HG02870 (cell line): ENCODE results near the gene LMOD3.

ENCODE experiments used
- ATAC-seq: cut with Tn5 transposase; IDR thresholded peaks from one replicate; pipeline ENCODE4 v1.9.1; 2021; ENCODE audit warnings: mild to moderate bottlenecking, moderate library complexity; ENCODE audit not compliant: unreplicated experiment

The LMOD3 gene

GRCh38 chr3:69122403-69122802, at the start of gene LMOD3:
Gene LMOD3 (minus strand): TSS chr3:69122595. CDS start chr3:69122386, 209 bp downstream.
- no peak for ATAC-seq

GRCh38 chr3:69172058-69172457, 49.7 kb upstream of the LMOD3 start:
- ATAC-seq, result no peak

GRCh38 chr3:69166446-69166845, 44.1 kb upstream of the LMOD3 start:
- ATAC-seq, result no peak

- ATAC-seq, result no peak
Measured at GRCh38 chr3:69165744-69166143, 43.3 kb upstream of the LMOD3 start.

GRCh38 chr3:69164296-69164695, 41.9 kb upstream of the LMOD3 start:
- no peak for ATAC-seq

- ATAC-seq, result no peak
Measured at GRCh38 chr3:69162308-69162980, 40.0 kb upstream of the LMOD3 start.

- ATAC-seq, result no peak
Measured at GRCh38 chr3:69161587-69162307, 39.4 kb upstream of the LMOD3 start.

- no peak for ATAC-seq
Measured at GRCh38 chr3:69160525-69160924, 38.1 kb upstream of the LMOD3 start.

GRCh38 chr3:69160107-69160506, 37.7 kb upstream of the LMOD3 start:
- ATAC-seq, result no peak

GRCh38 chr3:69149586-69149985, 27.2 kb upstream of the LMOD3 start:
- ATAC-seq, result no peak

GRCh38 chr3:69145688-69146087, 23.3 kb upstream of the LMOD3 start:
- no peak for ATAC-seq

- ATAC-seq, result no peak
Measured at GRCh38 chr3:69144631-69145245, 22.3 kb upstream of the LMOD3 start.

GRCh38 chr3:69143612-69144011, 21.2 kb upstream of the LMOD3 start:
- ATAC-seq, result no peak

GRCh38 chr3:69142797-69143454, 20.5 kb upstream of the LMOD3 start:
- ATAC-seq, result no peak

GRCh38 chr3:69142090-69142489, 19.7 kb upstream of the LMOD3 start:
- no peak for ATAC-seq

GRCh38 chr3:69141313-69141712, 18.9 kb upstream of the LMOD3 start:
- ATAC-seq, result no peak

GRCh38 chr3:69137412-69137811, 15.0 kb upstream of the LMOD3 start:
- no peak for ATAC-seq

- ATAC-seq, result no peak
Measured at GRCh38 chr3:69137005-69137404, 14.6 kb upstream of the LMOD3 start.

- ATAC-seq, result peak; percentile 99
Measured at GRCh38 chr3:69130689-69131088, 8.3 kb upstream of the LMOD3 start.

- no peak for ATAC-seq
Measured at GRCh38 chr3:69129531-69129930, 7.1 kb upstream of the LMOD3 start.

GRCh38 chr3:69128509-69128908, 6.1 kb upstream of the LMOD3 start:
- no peak for ATAC-seq

GRCh38 chr3:69126999-69127398, 4.6 kb upstream of the LMOD3 start:
- no peak for ATAC-seq
